ENCODE results near the gene LDHAL6B. TPM values are rescaled to one million over a fixed set of nuclear protein-coding genes. Genes with fewer than 3 reads are reported as not detected.

LDHAL6B gene
- total RNA-seq = not detected

GRCh38 chr15:59206623-59207183, at the start of gene LDHAL6B:
LDHAL6B (plus strand) TSS chr15:59206843; CDS start chr15:59206941, 98 bp downstream.
- intact Hi-C loops (cut with DNase I) = no loop called here
- no peaks in the 10 kb centered on the region for H3K27me3 ChIP-seq
- TF ChIP-seq CTCF (IDR thresholded peaks at IDR 0.05) (no peak), EP300 (IDR thresholded peaks at IDR 0.05) (no peak), POLR2AphosphoS5 (IDR thresholded peaks at IDR 0.05) (no peak), POLR2A (IDR thresholded peaks at IDR 0.05; ENCODE audit: low read depth) (no peak)
- H3K4me1 ChIP-seq = peaks cover 0 to 7% (median 4%) of the 10 kb centered on the region in 4 donors
- H3K4me3 ChIP-seq = no peak within 1 kb of the TSS
- H3K9me3 ChIP-seq = no peaks in the 10 kb centered on the region
- H3K27ac ChIP-seq (replicated peaks in 1 of 4) = no peak within 1 kb of the TSS
- H3K36me3 ChIP-seq = peaks cover 9 to 86% (median 73%) of the 10 kb centered on the region in 4 donors
- no peak for DNase-seq (ENCODE audit: extremely low spot score)
- 98% methylated on average over 29 of the region's 30 CpGs for WGBS

- 99% methylated on average over 5 of the region's 5 CpGs for WGBS
- no peaks in the 10 kb centered on the region for H3K27me3 ChIP-seq
- no peak overlapping the region for H3K4me3 ChIP-seq
- H3K27ac ChIP-seq (replicated peaks in 1 of 4) = no peak overlapping the region
- H3K36me3 ChIP-seq = peaks cover 45 to 97% (median 75%) of the 10 kb centered on the region in 4 donors
- no peaks in the 10 kb centered on the region for H3K9me3 ChIP-seq
- H3K4me1 ChIP-seq = peaks cover 0 to 12% (median 8%) of the 10 kb centered on the region in 4 donors
- DNase-seq (ENCODE audit: extremely low spot score) = no peak
- intact Hi-C loops (cut with DNase I) = no loop called here
- TF ChIP-seq POLR2AphosphoS5 (IDR thresholded peaks at IDR 0.05) = no peak
- TF ChIP-seq POLR2A (IDR thresholded peaks at IDR 0.05; ENCODE audit: low read depth) = no peak
- TF ChIP-seq CTCF (IDR thresholded peaks at IDR 0.05) = no peak
- TF ChIP-seq EP300 (IDR thresholded peaks at IDR 0.05) = no peak
Observed at GRCh38 chr15:59157396-59157795, 49.2 kb upstream of the LDHAL6B start.

- no peak overlapping the region for H3K27ac ChIP-seq (replicated peaks in 1 of 4)
- H3K9me3 ChIP-seq = no peaks in the 10 kb centered on the region
- intact Hi-C loops (cut with DNase I) = no loop called here
- DNase-seq (ENCODE audit: extremely low spot score) = no peak
- H3K4me3 ChIP-seq = no peak overlapping the region
- H3K4me1 ChIP-seq = peaks cover 0 to 12% (median 8%) of the 10 kb centered on the region in 4 donors
- H3K27me3 ChIP-seq = no peaks in the 10 kb centered on the region
- peaks cover 38 to 97% (median 75%) of the 10 kb centered on the region in 4 donors for H3K36me3 ChIP-seq
- TF ChIP-seq POLR2AphosphoS5 (IDR thresholded peaks at IDR 0.05) (no peak), POLR2A (IDR thresholded peaks at IDR 0.05; ENCODE audit: low read depth) (no peak), CTCF (IDR thresholded peaks at IDR 0.05) (no peak), EP300 (IDR thresholded peaks at IDR 0.05) (no peak)
- WGBS = 92% methylated on average over 9 of the region's 9 CpGs
Observed at GRCh38 chr15:59157840-59158700, 48.6 kb upstream of the LDHAL6B start.

GRCh38 chr15:59158701-59159034, 48.0 kb upstream of the LDHAL6B start:
- WGBS = 89% methylated on average over 7 of the region's 7 CpGs
- DNase-seq (ENCODE audit: extremely low spot score) = no peak
- intact Hi-C loops (cut with DNase I) = no loop called here
- Histone ChIP-seq H3K9me3 (no peaks in the 10 kb centered on the region), H3K27ac (replicated peaks in 1 of 4) (no peak overlapping the region), H3K4me1 (peaks cover 0 to 12% (median 7%) of the 10 kb centered on the region in 4 donors), H3K36me3 (peaks cover 34 to 92% (median 69%) of the 10 kb centered on the region in 4 donors), H3K27me3 (no peaks in the 10 kb centered on the region), H3K4me3 (no peak overlapping the region)
- no peak for TF ChIP-seq POLR2AphosphoS5 (IDR thresholded peaks at IDR 0.05)
- no peak for TF ChIP-seq CTCF (IDR thresholded peaks at IDR 0.05)

All from esophagus muscularis mucosa (tissue), 4 donors.